Activated naive CD4-positive, alpha-beta T cell treated with Interleukin-2 at 50 U/mL for 16 hours (primary cell): Measurements from ENCODE around the gene IL1R2.
"Not testable (repeated sequence)": the region's sequence is repeated elsewhere in the genome, so short reads cannot be mapped to it uniquely, and the experiment has no call there.

ENCODE experiments used
- DNase-seq: peaks from one replicate; pipeline ENCODE4 v3.0.0-alpha.2; 2020

The IL1R2 gene

GRCh38 chr2:102000813-102001766 lies 9.3 kb downstream of the IL1R2 start:
- no peak for DNase-seq

GRCh38 chr2:102001767-102002142 lies 10.0 kb downstream of the IL1R2 start:
- peak; percentile 44 for DNase-seq

- DNase-seq: no peak
Observed at GRCh38 chr2:102002228-102002627, 10.5 kb downstream of the IL1R2 start.

GRCh38 chr2:102002909-102003308 lies 11.1 kb downstream of the IL1R2 start:
- DNase-seq: not testable (repeated sequence)

- no peak for DNase-seq
Observed at GRCh38 chr2:102003696-102004095, 11.9 kb downstream of the IL1R2 start.

- DNase-seq: no peak
Observed at GRCh38 chr2:102004581-102004980, 12.8 kb downstream of the IL1R2 start.

- DNase-seq: no peak
Observed at GRCh38 chr2:102005449-102005848, 13.7 kb downstream of the IL1R2 start.

GRCh38 chr2:102005989-102006885 lies 14.5 kb downstream of the IL1R2 start:
- DNase-seq: peak; percentile 30

- no peak for DNase-seq
Observed at GRCh38 chr2:102006886-102007278, 15.1 kb downstream of the IL1R2 start.

GRCh38 chr2:102008490-102008889 lies 16.7 kb downstream of the IL1R2 start:
- no peak for DNase-seq

- DNase-seq: no peak
Observed at GRCh38 chr2:102009557-102009956, 17.8 kb downstream of the IL1R2 start.

- no peak for DNase-seq
Observed at GRCh38 chr2:102010902-102011301, 19.1 kb downstream of the IL1R2 start.

- no peak for DNase-seq
Observed at GRCh38 chr2:102012061-102012614, 20.4 kb downstream of the IL1R2 start.

- peak; percentile 28 for DNase-seq
Observed at GRCh38 chr2:102013206-102014040, 21.7 kb downstream of the IL1R2 start.

GRCh38 chr2:102014041-102014345 lies 22.2 kb downstream of the IL1R2 start:
- DNase-seq: no peak

- DNase-seq: no peak
Observed at GRCh38 chr2:102015399-102015798, 23.6 kb downstream of the IL1R2 start.

- DNase-seq: no peak
Observed at GRCh38 chr2:102016399-102016955, 24.7 kb downstream of the IL1R2 start.

- no peak for DNase-seq
Observed at GRCh38 chr2:102018823-102019445, 27.2 kb downstream of the IL1R2 start.

- DNase-seq: peak; percentile 87
Observed at GRCh38 chr2:102020596-102021170, 28.9 kb downstream of the IL1R2 start.

- no peak for DNase-seq
Observed at GRCh38 chr2:102021779-102022178, 30.0 kb downstream of the IL1R2 start.

- DNase-seq: no peak
Observed at GRCh38 chr2:102022884-102023539, 31.3 kb downstream of the IL1R2 start.
